HepG2 (cell line): Measurements from ENCODE around the gene SEPTIN3. TPM values are rescaled to one million over a fixed set of nuclear protein-coding genes. Genes with fewer than 3 reads are reported as not detected.

ENCODE experiments used
- ATAC-seq: fragments of 200-7000 bp; cut with Tn5 transposase; 3 replicates; pipeline ENCODE4 v1.9.1; 2020; ENCODE audit warnings: mild to moderate bottlenecking, moderate library complexity
- BruUV-seq: library from RNA; stranded (reverse); fragments of 400-500 nt; replicated peaks from 2 replicates; lab custom pipeline; 2021; lab: Mats Ljungman, UMichigan
- CTCF ChIA-PET: fragments of 300-600 bp; formaldehyde crosslinking; extraction: SDS; loops from one replicate; lab custom pipeline; 2021; ENCODE audit warnings: low total read pairs, inconsistent platforms, low intra/inter-chr PET ratio; lab: Yijun Ruan, JAX
- POLR2A ChIA-PET: fragments of 350-600 bp; sonication (Branson Sonifier 250); formaldehyde crosslinking; loops from one replicate; lab custom pipeline; 2020; ENCODE audit warnings: antibody characterized with exemption, inconsistent platforms; lab: Yijun Ruan, JAX
- DNase-seq: peaks from one replicate; pipeline ENCODE4 v3.0.0-alpha.2; 2015; ENCODE audit warnings: low spot score
- FAIRE-seq: peaks from 3 replicates; lab custom pipeline; 2011; peaks lifted over from hg19 to GRCh38; lab: Jason Lieb, UNC
- H2AFZ ChIP-seq: one replicate; pipeline ENCODE4 v1.6.1; 2011; ENCODE audit warnings: low read length, inconsistent platforms
- H3K27ac ChIP-seq: fragments of 300-600 bp; 3 replicates; pipeline ENCODE4 v1.8.0; 2011; ENCODE audit warnings: mixed run types, mild to moderate bottlenecking, mixed read lengths, low read length, inconsistent platforms; ENCODE audit not compliant: insufficient read depth; ENCODE audit errors: extremely low read length
- H3K27me3 ChIP-seq, 2 experiments: fragments of 200-600 bp in 1 of 2; 2 replicates in 1 of 2; 3 replicates in 1 of 2; pipeline versions ENCODE4 v1.6.0 to v1.8.0; 2011; ENCODE audit warnings: low read length in 2 of 2, mild to moderate bottlenecking in 2 of 2, moderate library complexity in 2 of 2, inconsistent platforms in 1 of 2; ENCODE audit not compliant: insufficient read depth in 2 of 2, control insufficient read depth in 1 of 2
- H3K36me3 ChIP-seq, 2 experiments: fragments of 200-600 bp in 1 of 2; replicated peaks in 1 of 2; 2 replicates in 1 of 2; 3 replicates in 1 of 2; pipeline versions ENCODE4 v1.5.1 to v1.8.0; 2011; ENCODE audit warnings: low read length in 2 of 2, inconsistent platforms in 1 of 2; ENCODE audit not compliant: insufficient read depth in 2 of 2, control insufficient read depth in 1 of 2
- H3K4me1 ChIP-seq: 2 replicates; pipeline ENCODE4 v1.5.1; 2012; ENCODE audit warnings: low read length, inconsistent platforms; ENCODE audit not compliant: insufficient read depth
- H3K4me2 ChIP-seq: 2 replicates; pipeline ENCODE4 v1.6.0; 2011; ENCODE audit warnings: low read depth, low read length, inconsistent platforms
- H3K4me3 ChIP-seq, 3 experiments: fragments of 200-600 bp in 1 of 3; sonication (generic), shearing (Covaris generic) in 1 of 3; replicated peaks in 1 of 3; 2 replicates each; pipeline ENCODE4 v1.5.1; 2011 to 2016; ENCODE audit warnings: low read length in 3 of 3, inconsistent platforms in 2 of 3, low read depth in 2 of 3, mild to moderate bottlenecking in 2 of 3, control low read depth in 1 of 3, mixed read lengths in 1 of 3; ENCODE audit not compliant: insufficient read depth in 1 of 3
- H3K79me2 ChIP-seq: one replicate; pipeline ENCODE4 v1.6.1; 2011; ENCODE audit warnings: low read length, inconsistent platforms; ENCODE audit not compliant: insufficient read depth
- H3K9ac ChIP-seq: 2 replicates; pipeline ENCODE4 v1.6.0; 2011; ENCODE audit warnings: mild to moderate bottlenecking, low read depth, low read length, inconsistent platforms; ENCODE audit not compliant: insufficient read depth
- H3K9me3 ChIP-seq: 2 replicates; pipeline ENCODE4 v1.5.1; 2012; ENCODE audit warnings: mild to moderate bottlenecking, low read length
- H4K20me1 ChIP-seq: 2 replicates; pipeline ENCODE4 v1.6.0; 2011; ENCODE audit warnings: inconsistent platforms, mild to moderate bottlenecking, low read length, moderate library complexity; ENCODE audit not compliant: insufficient read depth
- BHLHE40 ChIP-seq: IDR thresholded peaks from 2 replicates; pipeline ENCODE4 v1.6.1; 2011; ENCODE audit warnings: low read length, improper control_type of control experiment
- KAT2B ChIP-seq: fragments of 150-350 bp; IDR thresholded peaks from 2 replicates; pipeline ENCODE4 v1.6.1; 2014; ENCODE audit warnings: low read depth, low read length, borderline replicate concordance
- MIER3 ChIP-seq: IDR thresholded peaks from 2 replicates; pipeline ENCODE4 v1.6.1; 2016; ENCODE audit warnings: missing compliant biosample characterization, borderline replicate concordance
- SMAD1 ChIP-seq: sonication (generic); formaldehyde crosslinking; IDR thresholded peaks from 2 replicates; pipeline ENCODE4 v1.4.0; 2020; ENCODE audit warnings: missing genetic modification reagents, low read depth, mild to moderate bottlenecking, borderline replicate concordance
- ZNF275 ChIP-seq: sonication (generic); formaldehyde crosslinking; IDR thresholded peaks from 2 replicates; pipeline ENCODE4 v1.8.0; 2022; ENCODE audit warnings: missing genetic modification reagents, mild to moderate bottlenecking, inconsistent platforms, borderline replicate concordance
- ZNF547 ChIP-seq: sonication (generic); formaldehyde crosslinking; IDR thresholded peaks from 2 replicates; pipeline ENCODE4 v1.5.1; 2020; ENCODE audit warnings: mild to moderate bottlenecking, missing genetic modification reagents
- ZNF558 ChIP-seq: sonication (generic); formaldehyde crosslinking; IDR thresholded peaks from 2 replicates; pipeline ENCODE4 v1.9.0; 2022; ENCODE audit warnings: mild to moderate bottlenecking, missing genetic modification reagents, borderline replicate concordance
- ZNF720 ChIP-seq: sonication (generic); formaldehyde crosslinking; IDR thresholded peaks from 2 replicates; pipeline ENCODE4 v1.4.0; 2020; ENCODE audit warnings: missing genetic modification reagents
- ZNF772 ChIP-seq: sonication (generic); formaldehyde crosslinking; IDR thresholded peaks from 2 replicates; pipeline ENCODE4 v1.5.0; 2020; ENCODE audit warnings: mild to moderate bottlenecking, missing genetic modification reagents
- WGBS: methylation state at CpG from one replicate; pipeline ENCODE4 v1.1.6; 2017; ENCODE audit warnings: low lambda C conversion rate; 5-methylcytosine and 5-hydroxymethylcytosine counted together
- in situ Hi-C: cut with HindIII; loops from 2 replicates; pipeline ENCODE4 v1.10.0; 2017; ENCODE audit warnings: low pct_unique_long_range_greater_than_20kb; ENCODE audit not compliant: extremely low pct_ligation_motif_present
- intact Hi-C: fragments of 100-400 bp; cut with micrococcal nuclease; formaldehyde crosslinking; loops from one replicate; pipeline ENCODE4 v1.10.0; 2022; ENCODE audit not compliant: unreplicated experiment
- polyA plus RNA-seq, 8 experiments: library from polyadenylated mRNA; depleted of rRNA in 3 of 8; stranded (reverse) in 7 of 8; unstranded in 1 of 8; fragments of >200 nt; fragmentation: Illumina TruSeq in 4 of 8; extraction: Trizol in 4 of 8; gene quantifications; 2 replicates each; pipeline versions ENCODE4 v1.2.1 to v1.2.3, GENCODE V29; 2011 to 2016; ENCODE audit warnings: low read depth in 4 of 8, missing spikeins in 1 of 8, mixed read lengths in 1 of 8; ENCODE audit not compliant: insufficient read depth in 1 of 8
- total RNA-seq, 5 experiments: library from RNA; depleted of rRNA; stranded (reverse); fragments of >200 nt; fragmentation: Illumina TruSeq; extraction: Trizol; gene quantifications; 2 replicates each; pipeline ENCODE4 v1.2.3, GENCODE V29; 2016; ENCODE audit warnings: low read depth in 1 of 5
- TF ChIP-seq, protein P1 (sequence below): sonication (generic); formaldehyde crosslinking; IDR thresholded peaks from 2 replicates; pipeline ENCODE4 v1.5.1; 2020; ENCODE audit warnings: missing genetic modification reagents, mild to moderate bottlenecking, borderline replicate concordance

The SEPTIN3 gene
- total and polyA plus RNA-seq, 2 of the 13 experiments (the other 11 are each of a cell fraction or from before 2014, with no cell fraction given) = 0.04 TPM; not detected in 1

DNA sequence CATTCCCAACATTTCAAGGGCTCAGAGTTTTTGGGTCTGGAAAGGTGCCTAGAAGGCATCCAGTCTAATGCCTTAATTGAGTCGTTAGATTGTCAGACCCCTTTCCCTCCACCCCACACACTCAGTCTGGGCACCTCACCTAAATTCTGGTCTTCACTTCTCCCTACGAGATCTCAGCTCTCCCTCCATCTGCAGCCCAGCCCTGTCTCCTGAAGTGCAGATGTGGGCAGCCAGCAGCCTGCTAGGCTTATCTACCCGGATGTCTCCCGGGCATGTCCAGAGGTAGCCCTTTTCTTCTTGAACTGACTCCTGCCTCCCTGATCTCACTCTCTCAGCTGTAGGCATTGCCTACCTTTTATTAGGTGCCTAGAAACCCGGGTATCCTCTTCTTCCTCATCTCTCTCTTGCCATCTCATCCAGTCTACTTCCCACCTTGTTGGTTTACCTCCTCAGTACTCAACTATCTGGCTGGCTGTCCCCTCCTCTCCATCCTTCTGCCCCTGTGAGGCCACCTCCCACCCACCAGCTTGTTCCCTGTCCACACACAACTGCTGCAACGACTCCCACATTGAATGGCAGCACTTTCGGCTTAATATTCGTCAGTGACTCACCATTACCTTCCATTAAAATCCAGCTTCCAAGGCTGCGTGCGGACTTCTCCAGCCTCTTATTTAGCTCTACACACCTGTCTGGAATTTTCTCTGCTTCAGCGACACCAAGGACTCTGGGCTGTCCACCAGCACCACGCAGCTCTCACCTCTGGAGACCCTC, 6.2 kb downstream of the SEPTIN3 start:
- ChIA-PET CTCF (no interaction called here), POLR2A (interaction anchor here (0.6 kb wide), 1 partner anchor 115 kb away, joined by 3 read pairs; the partner anchor contains the start of gene NDUFA6)
- no peak overlapping the region for H3K27ac ChIP-seq
- 26% methylated on average over 12 of the region's 12 CpGs for WGBS
- DNase-seq = no peak
- in situ Hi-C loops = no loop called here
- no peak overlapping the region for H2AFZ ChIP-seq
- H3K4me3 ChIP-seq = no peak overlapping the region
- H3K4me2 ChIP-seq = no peak overlapping the region
- no peak for TF ChIP-seq BHLHE40
- no peak for TF ChIP-seq ZNF275
- TF ChIP-seq, protein P1, sequence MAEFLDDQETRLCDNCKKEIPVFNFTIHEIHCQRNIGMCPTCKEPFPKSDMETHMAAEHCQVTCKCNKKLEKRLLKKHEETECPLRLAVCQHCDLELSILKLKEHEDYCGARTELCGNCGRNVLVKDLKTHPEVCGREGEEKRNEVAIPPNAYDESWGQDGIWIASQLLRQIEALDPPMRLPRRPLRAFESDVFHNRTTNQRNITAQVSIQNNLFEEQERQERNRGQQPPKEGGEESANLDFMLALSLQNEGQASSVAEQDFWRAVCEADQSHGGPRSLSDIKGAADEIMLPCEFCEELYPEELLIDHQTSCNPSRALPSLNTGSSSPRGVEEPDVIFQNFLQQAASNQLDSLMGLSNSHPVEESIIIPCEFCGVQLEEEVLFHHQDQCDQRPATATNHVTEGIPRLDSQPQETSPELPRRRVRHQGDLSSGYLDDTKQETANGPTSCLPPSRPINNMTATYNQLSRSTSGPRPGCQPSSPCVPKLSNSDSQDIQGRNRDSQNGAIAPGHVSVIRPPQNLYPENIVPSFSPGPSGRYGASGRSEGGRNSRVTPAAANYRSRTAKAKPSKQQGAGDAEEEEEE (CRISPR knock-in tag) = no peak
- no peak for TF ChIP-seq ZNF547 (CRISPR knock-in tag)
- TF ChIP-seq ZNF772 (CRISPR knock-in tag) = no peak
- no peak for TF ChIP-seq ZNF558 (CRISPR knock-in tag)
- TF ChIP-seq MIER3 (CRISPR knock-in tag) = no peak
- TF ChIP-seq ZNF720 (CRISPR knock-in tag) = no peak
- TF ChIP-seq SMAD1 (CRISPR knock-in tag) = no peak
- TF ChIP-seq KAT2B = no peak
- no peaks in the 10 kb centered on the region for H3K9me3 ChIP-seq
- no peaks in the 10 kb centered on the region for H3K36me3 ChIP-seq
- 0 out of 2 replicates have a peak, but pooled peaks cover 5% of the 10 kb centered on the region for H3K4me1 ChIP-seq
- no peaks in the 10 kb centered on the region for H3K79me2 ChIP-seq
- no TSS peak for BruUV-seq
- H3K9ac ChIP-seq = no peak overlapping the region
- no peak for ATAC-seq
- intact Hi-C loops = no loop called here
- peaks cover 4 to 70% of the 10 kb centered on the region in 2 experiments for H3K27me3 ChIP-seq
- H4K20me1 ChIP-seq = no peaks in the 10 kb centered on the region
- FAIRE-seq = no peak
